PC-9 (cell line): ENCODE measurements around the gene CPNE7.

Source experiments
- CTCF ChIP-seq: fragments of 200-600 bp; sonication (generic); conservative IDR thresholded peaks from 2 replicates; pipeline ENCODE4 v1.6.1; 2017; ENCODE audit warnings: mixed run types, antibody characterized with exemption, mild to moderate bottlenecking, moderate library complexity
- EZH2 ChIP-seq: fragments of 200-600 bp; sonication (generic); IDR thresholded peaks from 2 replicates; pipeline ENCODE4 v1.8.0; 2017; ENCODE audit warnings: antibody characterized with exemption, low read depth

- TF ChIP-seq CTCF (no peak), EZH2 (no peak)
These were observed 26.3 kb downstream of the CPNE7 start for GRCh38 chr16:89601906-89602272.
